SHP77 treated with DMSO at 0.1 percent for 48 hours (cell line): ENCODE data around the gene ARL9.

Experiments used
- DNase-seq: peaks from one replicate; lab custom pipeline; 2025; lab: John Stamatoyannopoulos, UW

Gene ARL9

DNA sequence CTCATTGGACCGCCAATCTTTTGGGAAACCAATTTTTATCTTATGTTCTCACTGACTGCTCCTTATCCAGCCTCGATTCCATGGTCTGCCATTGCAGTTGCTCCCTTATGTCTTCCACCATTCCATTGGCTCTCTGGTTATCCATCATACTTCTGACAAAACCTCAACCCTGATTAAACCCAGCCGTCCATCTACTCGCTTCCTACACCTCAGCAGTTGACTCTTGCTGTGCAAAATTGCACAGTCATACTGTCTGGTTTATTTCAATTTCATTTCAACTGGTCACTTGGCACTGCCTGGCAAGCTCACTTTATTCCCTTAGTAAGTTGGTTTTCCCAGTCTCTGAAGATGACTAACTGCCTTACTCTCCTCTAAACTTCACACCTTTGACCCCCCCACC lies 26.2 kb downstream of the ARL9 start:
- no peak for DNase-seq

DNA sequence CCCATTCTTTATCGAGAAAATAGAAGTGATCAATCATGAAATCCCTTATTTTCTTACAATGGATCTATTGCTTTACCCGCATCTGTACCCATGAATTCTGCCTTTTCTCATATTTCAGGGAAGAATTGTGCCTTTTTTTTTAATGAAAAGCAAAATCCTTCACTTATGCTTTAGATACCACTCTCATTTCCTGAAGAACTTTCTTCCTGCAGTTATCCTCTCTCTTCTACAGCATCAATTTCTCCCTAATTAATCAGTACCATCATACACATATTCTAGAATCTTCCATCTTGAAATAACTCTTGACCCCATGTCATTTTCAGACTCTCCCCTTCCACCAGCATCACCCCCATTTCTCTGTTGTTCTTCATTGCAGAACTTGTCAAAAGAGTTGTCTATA lies 26.6 kb downstream of the ARL9 start:
- DNase-seq: no peak

DNA sequence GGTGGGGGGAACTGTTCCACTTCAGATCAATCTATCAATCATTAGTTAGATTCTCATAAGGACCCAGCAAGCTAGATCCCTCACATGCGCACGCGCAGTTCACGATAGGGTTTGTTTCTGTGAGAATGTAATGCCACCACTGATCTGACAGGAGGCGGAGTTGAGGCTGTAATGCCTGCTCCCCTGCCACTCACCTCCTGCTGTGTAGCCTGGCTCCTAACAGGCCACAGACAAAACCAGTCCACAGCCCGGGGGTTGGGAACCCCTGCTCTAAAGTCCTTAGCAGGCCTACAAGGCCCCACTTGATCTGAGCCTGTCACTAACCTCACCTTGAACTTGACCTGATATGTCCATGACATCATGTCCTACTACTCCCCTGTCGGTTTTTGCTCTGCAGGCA lies 30.3 kb downstream of the ARL9 start:
- no peak for DNase-seq

DNA sequence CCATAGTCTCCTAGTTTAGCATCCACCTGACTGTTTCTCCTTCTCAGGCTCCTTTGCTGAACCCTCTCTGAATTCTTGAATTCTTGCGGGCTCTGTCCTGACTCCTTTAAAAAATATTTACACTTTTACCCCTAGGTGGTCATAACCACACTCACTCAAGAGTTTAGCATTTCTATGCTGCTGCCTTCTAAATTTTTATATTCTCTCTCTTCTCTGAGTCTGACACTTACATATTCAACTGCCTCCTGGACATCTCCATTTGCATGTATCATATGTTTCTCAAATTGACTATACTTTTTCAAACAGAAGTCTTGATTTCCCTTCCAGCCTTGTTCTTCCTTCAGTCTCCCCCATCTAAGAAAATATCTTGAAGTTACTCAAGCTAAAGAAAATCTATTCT lies 31.6 kb downstream of the ARL9 start:
- DNase-seq: no peak

DNA sequence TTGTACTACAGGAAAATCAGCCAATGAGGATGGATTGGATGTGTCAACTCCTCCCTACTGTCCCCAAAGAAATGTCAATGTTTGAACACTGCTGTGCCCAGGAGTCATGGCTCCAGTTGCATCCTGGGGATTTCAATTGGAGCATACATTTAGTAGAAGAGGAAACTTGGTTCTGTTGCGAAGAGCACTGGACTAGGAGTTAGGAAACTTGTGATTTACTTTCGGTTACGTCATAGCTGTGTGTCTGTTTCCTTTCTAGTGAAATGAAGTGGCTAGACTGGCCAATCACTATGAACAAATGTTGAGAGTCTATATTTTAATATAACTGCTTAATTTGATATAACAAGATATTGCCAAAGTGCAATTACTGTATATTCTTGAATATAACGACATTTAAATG lies 35.2 kb downstream of the ARL9 start:
- no peak for DNase-seq

DNA sequence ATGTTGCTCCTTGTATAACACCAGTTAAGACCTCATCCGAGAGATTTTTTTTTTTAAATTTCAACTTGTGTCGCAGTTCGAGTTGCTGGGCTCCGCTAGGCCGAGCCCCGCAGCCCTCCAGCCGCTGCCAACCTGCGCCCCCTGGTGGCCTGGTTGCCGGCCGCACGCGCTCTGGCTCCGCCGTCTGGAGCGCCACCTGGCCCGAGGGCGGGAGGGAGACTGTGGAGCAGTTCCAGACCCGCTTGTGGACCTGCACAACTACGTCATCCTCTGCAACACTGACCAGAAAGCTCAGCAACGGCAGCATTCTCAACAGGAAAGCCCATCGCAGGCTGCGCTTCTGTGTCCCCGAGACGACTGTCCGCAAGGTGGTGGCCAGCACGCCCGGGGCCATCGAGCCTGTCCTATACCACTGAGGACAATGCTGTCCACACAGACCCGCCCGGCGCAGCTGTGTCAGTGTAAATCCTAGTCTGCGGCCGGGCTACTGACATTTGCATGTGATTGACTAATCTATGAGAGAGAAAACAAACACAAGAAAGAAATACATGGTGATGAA lies 39.1 kb downstream of the ARL9 start:
- DNase-seq: peak; percentile 90

DNA sequence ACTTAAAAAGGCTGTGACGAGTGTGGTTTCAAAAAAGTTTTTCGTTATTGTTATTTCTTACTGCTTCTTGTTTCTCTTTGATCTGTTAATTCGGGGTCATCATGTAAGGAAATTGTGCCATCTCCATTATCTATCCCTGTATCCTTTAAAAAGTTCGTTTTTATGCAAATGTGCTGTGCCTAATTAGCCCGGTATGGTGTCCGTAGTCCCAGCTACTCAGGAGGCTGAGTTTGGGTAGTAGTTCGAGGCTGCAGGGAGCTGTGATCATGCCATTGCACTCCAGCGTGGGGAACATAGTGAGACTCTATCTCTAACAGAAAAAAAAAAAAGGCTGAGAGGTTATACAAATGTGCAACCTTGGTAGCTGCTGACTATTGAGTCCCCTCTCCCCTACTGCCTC lies 45.1 kb downstream of the ARL9 start:
- DNase-seq: no peak

DNA sequence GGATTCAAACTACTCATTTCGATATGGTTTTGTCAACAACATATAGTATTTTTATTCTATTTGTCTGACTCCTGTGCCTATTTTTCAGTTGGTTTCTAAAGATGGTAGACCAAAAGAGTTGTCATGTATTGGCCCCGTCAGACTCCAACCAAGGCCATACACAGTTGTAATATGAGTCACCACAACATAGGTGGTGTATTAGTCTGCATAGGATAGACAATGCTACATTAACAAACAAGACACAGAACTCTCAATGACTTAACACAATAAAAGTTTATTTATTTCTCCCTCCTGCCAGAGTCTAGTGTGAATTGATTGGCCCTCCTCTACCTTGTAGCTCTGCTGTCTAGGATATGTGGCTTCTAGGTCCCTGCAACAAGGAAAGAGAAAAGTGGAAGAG lies 45.9 kb downstream of the ARL9 start:
- DNase-seq: no peak

DNA sequence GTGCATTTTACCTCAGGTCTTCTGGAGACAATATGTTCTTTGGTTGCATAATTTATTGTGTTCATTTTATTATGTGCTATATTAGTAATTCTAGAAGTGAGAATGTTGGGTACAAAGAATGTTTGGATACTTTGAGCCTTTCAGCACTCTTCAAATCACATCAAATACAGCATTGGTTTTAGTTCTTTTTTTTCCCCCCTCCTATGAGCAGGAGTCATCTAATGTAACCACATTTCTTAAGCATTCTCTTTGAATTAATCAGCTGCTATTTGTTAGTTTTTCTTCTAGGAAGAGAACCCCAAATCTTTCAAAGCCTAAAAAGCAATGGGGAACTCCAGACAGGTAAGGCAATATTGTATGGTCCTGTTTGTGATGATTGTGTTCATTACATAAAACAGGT lies 46.7 kb downstream of the ARL9 start:
- no peak for DNase-seq

DNA sequence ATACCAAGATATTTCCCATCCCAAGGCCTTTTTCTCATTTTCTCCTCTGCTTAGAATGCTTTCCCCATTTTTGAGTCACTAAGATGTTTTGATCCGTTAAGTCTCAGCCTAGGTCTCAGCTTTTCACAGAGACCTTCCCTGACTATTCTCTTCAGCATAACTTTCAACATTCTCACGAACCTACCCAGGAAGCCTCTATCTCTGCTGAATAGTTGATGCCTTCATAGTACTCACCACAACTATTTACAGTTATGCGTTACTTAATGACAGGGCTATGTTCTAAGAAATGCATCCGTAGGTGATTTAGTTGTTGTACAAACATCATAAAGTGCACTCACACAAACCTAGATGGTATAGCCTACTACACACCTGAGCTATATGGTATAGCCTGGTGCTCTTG lies 64.5 kb downstream of the ARL9 start:
- DNase-seq: no peak
